MM.1S (cell line): ENCODE data around the gene MGST3.
"Not testable (repeated sequence)": the region's sequence is repeated elsewhere in the genome, so short reads cannot be mapped to it uniquely, and the experiment has no call there.

Source experiments
- DNase-seq: peaks from one replicate; pipeline ENCODE4 v3.0.0-alpha.2; 2015
- H2AFZ ChIP-seq: fragments of 300-600 bp; sonication (generic); 2 replicates; pipeline ENCODE4 v1.6.0; 2016; ENCODE audit warnings: antibody characterized with exemption, low read length
- H3F3A ChIP-seq: fragments of 300-600 bp; sonication (generic); 2 replicates; pipeline ENCODE4 v1.6.1; 2016; ENCODE audit warnings: mild to moderate bottlenecking, antibody characterized with exemption, low read length, moderate library complexity, mixed read lengths; ENCODE audit not compliant: insufficient read depth
- H3K27ac ChIP-seq: fragments of 300-600 bp; sonication (generic); 2 replicates; pipeline ENCODE4 v1.5.1; 2016; ENCODE audit warnings: mild to moderate bottlenecking, low read length
- H3K27me3 ChIP-seq: fragments of 300-600 bp; sonication (generic); replicated peaks from 2 replicates; pipeline ENCODE4 v1.6.0; 2016; ENCODE audit warnings: low read length; ENCODE audit not compliant: insufficient read depth
- H3K36me3 ChIP-seq: fragments of 300-600 bp; sonication (generic); replicated peaks from 2 replicates; pipeline ENCODE4 v1.6.1; 2016; ENCODE audit warnings: mild to moderate bottlenecking, low read length, mixed read lengths; ENCODE audit not compliant: insufficient read depth
- H3K4me1 ChIP-seq: fragments of 300-600 bp; sonication (generic); 2 replicates; pipeline ENCODE4 v1.6.1; 2016; ENCODE audit warnings: low read length, mixed read lengths
- H3K4me2 ChIP-seq: fragments of 300-600 bp; sonication (generic); 2 replicates; pipeline ENCODE4 v1.6.0; 2016; ENCODE audit warnings: low read depth, low read length
- H3K4me3 ChIP-seq: fragments of 300-600 bp; sonication (generic); 2 replicates; pipeline ENCODE4 v1.5.1; 2016; ENCODE audit warnings: low read length, mixed read lengths
- H3K79me2 ChIP-seq: fragments of 300-600 bp; sonication (generic); 2 replicates; pipeline ENCODE4 v1.6.1; 2016; ENCODE audit warnings: mixed run types, low read length, mixed read lengths
- H3K9ac ChIP-seq: fragments of 300-600 bp; sonication (generic); 2 replicates; pipeline ENCODE4 v1.6.1; 2016; ENCODE audit warnings: low read length, mixed read lengths
- H3K9me2 ChIP-seq: fragments of 300-600 bp; sonication (generic); replicated peaks from 2 replicates; pipeline ENCODE4 v1.6.1; 2016; ENCODE audit warnings: mild to moderate bottlenecking, low read length, mixed read lengths; ENCODE audit not compliant: insufficient read depth
- H3K9me3 ChIP-seq: fragments of 300-600 bp; sonication (generic); replicated peaks from 2 replicates; pipeline ENCODE4 v1.6.1; 2016; ENCODE audit warnings: mild to moderate bottlenecking, low read length, mixed read lengths; ENCODE audit not compliant: insufficient read depth
- H4K20me1 ChIP-seq: fragments of 300-600 bp; sonication (generic); 2 replicates; pipeline ENCODE4 v1.6.1; 2016; ENCODE audit warnings: mild to moderate bottlenecking, low read length, moderate library complexity, mixed read lengths; ENCODE audit not compliant: insufficient read depth
- EZH2 ChIP-seq: fragments of 300-600 bp; sonication (generic); optimal IDR thresholded peaks from 2 replicates; pipeline ENCODE3; 2017; ENCODE audit warnings: low read depth, mild to moderate bottlenecking, antibody characterized with exemption, low read length, mixed read lengths
- EZH2phosphoT487 ChIP-seq: fragments of 300-600 bp; sonication (generic); IDR thresholded peaks from 2 replicates; pipeline ENCODE4 v1.6.1; 2018; ENCODE audit warnings: antibody characterized with exemption, low read length
- TF ChIP-seq, protein P1 (sequence below): fragments of 300-600 bp; sonication (generic); IDR thresholded peaks from 2 replicates; pipeline ENCODE4 v1.5.1; 2016; ENCODE audit warnings: antibody characterized with exemption, low read length, mixed read lengths

The MGST3 gene

DNA sequence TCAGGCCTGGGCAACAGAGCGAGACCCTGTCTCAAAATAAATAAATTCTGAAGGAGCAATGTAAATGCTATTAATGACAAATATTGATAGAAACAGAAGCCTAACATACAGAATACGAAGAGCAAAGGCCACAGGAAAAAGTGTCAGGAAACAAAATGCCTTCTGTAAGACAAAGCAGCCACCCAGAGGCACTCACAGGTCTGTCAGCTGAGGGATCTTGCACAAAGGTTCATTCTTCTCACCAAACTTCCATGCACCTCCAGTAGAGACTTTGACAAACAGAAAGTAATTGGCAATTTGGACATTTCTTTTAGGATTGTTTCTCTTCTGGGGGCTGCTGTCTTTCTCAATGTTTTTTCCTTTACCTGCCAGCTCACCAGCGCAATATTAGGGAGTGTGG lies 68.5 kb downstream of the MGST3 start:
- Histone ChIP-seq H3K4me2 (no peak overlapping the region), H3K9me3 (no peaks in the 10 kb centered on the region), H3F3A (peaks cover 17% of the 10 kb centered on the region), H3K4me3 (no peak overlapping the region), H3K27me3 (no peaks in the 10 kb centered on the region), H3K36me3 (peaks cover 4% of the 10 kb centered on the region; the same call in 1 of the 2 replicates), H3K79me2 (peaks cover 31% of the 10 kb centered on the region), H3K27ac (no peak overlapping the region), H2AFZ (no peak overlapping the region), H3K4me1 (peaks cover 10% of the 10 kb centered on the region), H3K9me2 (no peaks in the 10 kb centered on the region), H3K9ac (no peak overlapping the region), H4K20me1 (no peaks in the 10 kb centered on the region)
- no peak for TF ChIP-seq EZH2phosphoT487
- TF ChIP-seq, protein P1, sequence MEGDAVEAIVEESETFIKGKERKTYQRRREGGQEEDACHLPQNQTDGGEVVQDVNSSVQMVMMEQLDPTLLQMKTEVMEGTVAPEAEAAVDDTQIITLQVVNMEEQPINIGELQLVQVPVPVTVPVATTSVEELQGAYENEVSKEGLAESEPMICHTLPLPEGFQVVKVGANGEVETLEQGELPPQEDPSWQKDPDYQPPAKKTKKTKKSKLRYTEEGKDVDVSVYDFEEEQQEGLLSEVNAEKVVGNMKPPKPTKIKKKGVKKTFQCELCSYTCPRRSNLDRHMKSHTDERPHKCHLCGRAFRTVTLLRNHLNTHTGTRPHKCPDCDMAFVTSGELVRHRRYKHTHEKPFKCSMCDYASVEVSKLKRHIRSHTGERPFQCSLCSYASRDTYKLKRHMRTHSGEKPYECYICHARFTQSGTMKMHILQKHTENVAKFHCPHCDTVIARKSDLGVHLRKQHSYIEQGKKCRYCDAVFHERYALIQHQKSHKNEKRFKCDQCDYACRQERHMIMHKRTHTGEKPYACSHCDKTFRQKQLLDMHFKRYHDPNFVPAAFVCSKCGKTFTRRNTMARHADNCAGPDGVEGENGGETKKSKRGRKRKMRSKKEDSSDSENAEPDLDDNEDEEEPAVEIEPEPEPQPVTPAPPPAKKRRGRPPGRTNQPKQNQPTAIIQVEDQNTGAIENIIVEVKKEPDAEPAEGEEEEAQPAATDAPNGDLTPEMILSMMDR: no peak
- TF ChIP-seq EZH2: no peak
- DNase-seq: no peak

DNA sequence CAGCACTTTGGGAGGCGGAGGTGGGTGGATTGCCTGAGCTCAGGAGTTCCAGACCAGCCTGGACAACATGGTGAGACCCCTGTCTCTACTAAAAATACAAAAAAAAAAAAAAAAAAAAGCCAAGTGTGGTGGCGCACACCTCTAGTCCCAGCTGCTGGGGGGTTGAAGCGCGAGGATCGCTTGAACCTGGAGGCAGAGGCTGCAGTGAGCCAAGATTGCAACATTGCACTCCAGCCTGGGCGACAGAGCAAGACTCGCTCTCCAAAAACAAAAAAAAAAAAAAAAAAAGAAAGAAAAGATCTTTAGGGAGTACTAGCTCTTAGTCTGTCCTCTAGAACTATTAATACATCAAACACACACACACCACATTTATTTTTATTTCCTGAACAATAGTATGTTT lies 70.9 kb downstream of the MGST3 start:
- H3K9me2 ChIP-seq, H3K4me1 ChIP-seq, DNase-seq, H3K4me3 ChIP-seq, H3K4me2 ChIP-seq, H4K20me1 ChIP-seq, H2AFZ ChIP-seq, H3K27me3 ChIP-seq, H3K36me3 ChIP-seq, H3K27ac ChIP-seq, H3K79me2 ChIP-seq, H3K9me3 ChIP-seq, H3K9ac ChIP-seq: not testable (repeated sequence)
- peaks cover 17% of the 10 kb centered on the region for H3F3A ChIP-seq

DNA sequence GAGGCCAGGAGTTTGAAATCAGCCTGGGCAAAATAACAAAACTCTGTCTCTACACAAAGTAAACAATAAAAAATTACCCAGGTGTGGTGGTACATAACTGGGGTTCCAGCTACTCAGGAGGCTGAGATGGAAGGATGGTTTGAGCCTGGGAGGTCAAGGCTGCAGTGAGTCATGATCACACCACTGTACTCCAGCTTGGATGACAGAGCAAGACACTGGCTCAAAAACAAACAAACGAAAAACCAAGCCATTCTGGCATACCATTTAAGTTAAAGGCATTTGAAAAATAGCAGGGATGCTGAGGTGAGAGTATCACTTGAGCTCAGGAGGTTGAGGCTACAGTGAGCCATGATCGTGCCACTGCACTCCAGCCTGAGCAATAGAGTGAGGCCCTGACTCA lies 72.6 kb downstream of the MGST3 start:
- DNase-seq: no peak
- Histone ChIP-seq H3K9ac (no peak overlapping the region), H3K27me3 (no peaks in the 10 kb centered on the region), H3K4me2 (no peak overlapping the region), H3K36me3 (no peaks in the 10 kb centered on the region), H2AFZ (no peak overlapping the region), H3K9me3 (no peaks in the 10 kb centered on the region), H3F3A (peaks cover 10% of the 10 kb centered on the region), H3K79me2 (no peaks in the 10 kb centered on the region), H4K20me1 (no peaks in the 10 kb centered on the region), H3K9me2 (no peaks in the 10 kb centered on the region), H3K4me1 (no peaks in the 10 kb centered on the region), H3K4me3 (no peak overlapping the region), H3K27ac (no peak overlapping the region)
- TF ChIP-seq EZH2 (no peak), EZH2phosphoT487 (no peak)
- TF ChIP-seq, protein P1: no peak
